C4-2B (cell line): ENCODE results near the gene UNC119.

Experiments used
- H3K27ac ChIP-seq: fragments of 450-650 bp; 2 replicates; pipeline ENCODE4 v1.5.1; 2017
- ZFX ChIP-seq: fragments of 450-650 bp; IDR thresholded peaks from 2 replicates; pipeline ENCODE4 v1.6.1; 2017
- TF ChIP-seq, protein P1 (sequence below): fragments of 450-650 bp; conservative IDR thresholded peaks from 2 replicates; pipeline ENCODE4 v1.5.1; 2017; ENCODE audit warnings: mild to moderate bottlenecking

Gene UNC119

DNA sequence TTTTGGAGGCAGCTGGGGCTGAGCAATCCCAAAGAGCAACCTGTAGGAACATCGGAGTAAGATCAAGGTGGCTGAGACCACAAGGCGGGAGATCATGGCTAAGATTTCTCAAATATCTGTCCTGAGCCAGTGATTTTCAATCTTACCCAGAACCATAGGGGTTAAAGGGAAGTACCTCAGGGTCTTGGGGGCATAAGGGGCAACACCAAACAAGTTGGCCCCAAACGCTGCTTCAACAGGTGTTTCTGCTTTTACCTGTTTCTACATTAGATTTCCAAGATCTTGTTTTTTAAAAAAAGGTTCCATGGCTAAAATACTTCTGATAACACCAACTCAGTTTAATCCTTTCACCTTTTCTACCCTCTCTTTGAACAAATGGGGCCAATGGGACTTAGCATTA lies 2.6 kb upstream of the UNC119 start:
- TF ChIP-seq ZFX = no peak
- TF ChIP-seq, protein P1, sequence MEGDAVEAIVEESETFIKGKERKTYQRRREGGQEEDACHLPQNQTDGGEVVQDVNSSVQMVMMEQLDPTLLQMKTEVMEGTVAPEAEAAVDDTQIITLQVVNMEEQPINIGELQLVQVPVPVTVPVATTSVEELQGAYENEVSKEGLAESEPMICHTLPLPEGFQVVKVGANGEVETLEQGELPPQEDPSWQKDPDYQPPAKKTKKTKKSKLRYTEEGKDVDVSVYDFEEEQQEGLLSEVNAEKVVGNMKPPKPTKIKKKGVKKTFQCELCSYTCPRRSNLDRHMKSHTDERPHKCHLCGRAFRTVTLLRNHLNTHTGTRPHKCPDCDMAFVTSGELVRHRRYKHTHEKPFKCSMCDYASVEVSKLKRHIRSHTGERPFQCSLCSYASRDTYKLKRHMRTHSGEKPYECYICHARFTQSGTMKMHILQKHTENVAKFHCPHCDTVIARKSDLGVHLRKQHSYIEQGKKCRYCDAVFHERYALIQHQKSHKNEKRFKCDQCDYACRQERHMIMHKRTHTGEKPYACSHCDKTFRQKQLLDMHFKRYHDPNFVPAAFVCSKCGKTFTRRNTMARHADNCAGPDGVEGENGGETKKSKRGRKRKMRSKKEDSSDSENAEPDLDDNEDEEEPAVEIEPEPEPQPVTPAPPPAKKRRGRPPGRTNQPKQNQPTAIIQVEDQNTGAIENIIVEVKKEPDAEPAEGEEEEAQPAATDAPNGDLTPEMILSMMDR = no peak
- H3K27ac ChIP-seq = no peak overlapping the region

DNA sequence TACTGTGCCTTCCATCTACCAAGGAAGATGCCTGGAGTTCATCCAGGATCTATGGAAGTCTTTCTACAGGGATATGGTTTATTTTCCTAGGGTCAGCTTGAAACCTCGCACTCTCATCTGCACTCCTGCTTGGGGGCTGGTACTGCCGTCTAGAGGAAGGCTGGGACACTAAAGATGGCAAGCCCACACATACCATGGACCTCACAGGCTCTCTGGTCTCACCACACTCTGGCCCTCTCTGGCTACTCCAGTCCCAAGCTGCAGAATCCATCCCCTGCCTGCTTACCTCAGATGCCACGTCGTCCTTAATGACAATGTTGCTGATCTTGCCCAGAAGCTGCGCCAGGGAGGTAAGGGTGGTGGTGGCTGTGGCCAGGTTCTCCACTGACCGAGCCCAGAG lies 2.1 kb upstream of the UNC119 start:
- TF ChIP-seq, protein P1 = no peak
- TF ChIP-seq ZFX = no peak
- no peak overlapping the region for H3K27ac ChIP-seq

DNA sequence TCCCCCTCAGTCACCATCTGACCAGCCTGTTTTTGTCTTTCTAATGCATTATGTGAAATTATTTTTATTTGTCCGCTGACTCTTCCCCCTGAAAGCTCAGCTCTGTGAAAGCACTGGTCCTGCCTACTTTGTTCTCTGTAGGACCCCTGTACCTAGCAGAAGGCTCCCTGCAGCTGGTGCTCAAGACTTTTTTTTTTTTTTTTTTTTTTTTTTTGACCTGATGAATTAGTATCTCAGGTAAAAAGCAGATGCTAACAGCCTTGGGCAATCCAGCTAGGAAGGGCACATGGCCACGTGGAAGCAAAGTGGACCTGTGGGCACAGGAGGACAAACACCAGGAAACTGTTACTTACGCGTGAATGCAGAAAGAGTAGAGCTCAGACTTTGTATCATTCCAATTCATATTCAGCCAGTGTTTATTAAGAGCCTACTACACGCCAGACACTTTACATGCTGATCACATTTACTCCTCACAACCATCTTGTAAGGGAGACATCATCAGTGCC lies 629 bp upstream of the UNC119 start:
- no peak overlapping the region for H3K27ac ChIP-seq
- TF ChIP-seq ZFX = no peak
- TF ChIP-seq, protein P1 = no peak

DNA sequence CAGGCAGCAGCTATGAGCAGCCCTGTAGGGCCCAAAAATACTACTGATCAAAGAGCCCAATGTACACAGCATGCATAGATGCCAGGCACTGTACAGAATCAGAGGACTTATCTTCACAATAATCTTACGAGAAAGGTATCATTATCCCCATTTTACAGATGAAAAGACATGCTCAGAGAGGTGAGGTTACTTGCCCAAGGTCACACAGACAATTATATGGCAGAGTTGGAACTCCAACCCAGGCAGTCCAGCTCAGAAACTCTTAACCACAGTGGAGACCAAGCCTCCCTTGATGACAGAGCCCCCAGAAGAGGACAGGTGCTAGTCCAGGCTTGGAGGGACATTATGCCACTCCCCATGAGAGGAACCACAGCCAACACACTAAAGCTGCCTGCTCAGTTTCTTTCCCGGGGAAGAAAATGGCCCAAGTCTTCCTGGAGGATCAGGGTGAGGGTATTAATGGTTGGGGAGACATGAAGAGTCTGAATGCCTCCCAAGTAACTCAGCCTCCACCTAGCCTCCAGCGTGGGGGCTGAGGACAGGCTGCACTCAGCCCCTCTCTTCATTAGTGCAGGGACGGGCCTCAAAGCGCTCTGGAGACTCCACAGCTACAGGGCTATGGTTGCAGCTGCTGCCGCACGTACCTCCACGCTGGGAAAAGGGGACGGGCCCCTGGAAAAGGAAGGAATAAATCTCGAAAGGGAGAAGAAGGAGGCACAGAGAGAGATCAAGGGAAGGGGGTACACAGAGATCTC lies 826 bp downstream of the UNC119 start:
- peak overlapping the region; percentile 64 for H3K27ac ChIP-seq
- no peak for TF ChIP-seq ZFX
- TF ChIP-seq, protein P1 = no peak

DNA sequence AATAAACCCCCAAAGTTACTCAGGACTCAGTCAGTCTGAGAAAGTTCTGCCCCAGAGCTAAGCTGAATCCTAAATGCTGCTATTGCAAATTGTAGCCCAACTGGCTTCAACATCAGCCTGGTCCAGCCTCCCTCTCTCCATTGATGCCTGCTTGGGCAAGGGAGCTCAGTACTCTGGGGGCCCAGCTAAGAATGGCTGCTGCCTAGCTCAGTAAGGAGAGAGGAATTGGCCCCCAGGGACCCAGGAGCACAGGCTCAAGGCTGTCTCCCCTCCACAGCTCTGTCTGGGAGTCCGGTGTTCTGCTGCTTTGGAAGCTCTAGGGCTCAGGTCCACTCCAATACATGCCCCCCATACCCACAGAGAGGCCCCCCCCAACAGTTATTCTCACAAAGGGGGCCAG lies 1.6 kb downstream of the UNC119 start:
- no peak for TF ChIP-seq ZFX
- TF ChIP-seq, protein P1 = no peak

DNA sequence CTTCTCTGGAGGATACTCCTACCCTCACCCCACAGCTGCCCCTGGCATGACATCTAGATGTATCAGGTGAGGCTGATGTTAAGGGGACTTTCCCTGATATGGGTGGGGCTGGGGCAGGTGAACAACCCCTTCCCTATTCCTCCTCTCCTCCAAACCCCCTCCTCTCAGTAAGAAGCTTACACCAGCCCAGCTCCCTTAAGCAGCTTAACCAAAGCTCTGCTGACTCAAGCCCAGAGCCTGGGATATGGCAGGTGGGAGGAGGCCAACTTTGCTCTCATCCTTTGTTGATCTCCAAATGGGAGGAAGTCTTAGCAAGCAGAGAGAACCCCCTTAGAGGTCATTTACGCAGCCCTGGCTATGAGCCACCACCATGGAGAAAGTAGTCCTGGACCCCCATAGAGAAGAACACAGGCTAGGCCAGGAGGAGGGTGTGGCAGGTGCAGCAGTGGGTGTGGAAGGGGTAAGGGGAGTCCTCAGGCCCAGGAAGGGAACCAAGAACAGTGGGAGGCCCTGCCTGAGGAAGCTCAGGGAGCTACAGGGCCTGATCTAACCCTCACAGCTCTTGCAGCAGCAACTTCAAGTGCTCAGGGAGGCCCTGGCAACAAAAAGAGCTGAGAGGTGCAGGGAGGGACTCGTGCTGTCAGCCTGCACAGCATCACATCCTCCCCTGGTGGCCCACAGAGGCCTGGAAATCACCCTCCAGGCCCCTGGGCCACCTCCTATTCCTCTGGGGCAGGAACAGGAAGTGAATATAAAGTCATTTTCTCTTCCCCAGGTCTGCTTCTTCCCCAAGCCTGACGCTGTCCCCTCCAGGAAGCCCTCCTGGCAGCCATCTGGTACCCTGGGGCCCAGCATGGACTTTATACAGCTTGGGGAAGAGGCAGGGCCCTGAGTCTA lies 2.9 kb downstream of the UNC119 start:
- no peak overlapping the region for H3K27ac ChIP-seq
- TF ChIP-seq, protein P1 = no peak
- no peak for TF ChIP-seq ZFX

More for the DNA sequence above, 1.6 kb downstream of the UNC119 start:
- no peak overlapping the region for H3K27ac ChIP-seq
